Gastrocnemius medialis (tissue), 4 donors: Measurements from ENCODE around the gene CACNA1H. TPM values are rescaled to one million over a fixed set of nuclear protein-coding genes. Genes with fewer than 3 reads are reported as not detected.

Experiments used
- ATAC-seq, 2 donors: fragments of 150-250 bp; one replicate each; pipeline ENCODE4 v1.9.1; 2016
- DNase-seq, 2 donors: peaks; one replicate each; pipeline ENCODE4 v3.0.0-alpha.2; 2019
- H3K27ac ChIP-seq, 4 donors: fragments of 200-600 bp; sonication (generic); 1 replicate in 1 of 4; 2 replicates in 3 of 4; pipeline ENCODE4 v1.5.1; 2016 to 2018; ENCODE audit warnings: mild to moderate bottlenecking in 2 of 4, moderate library complexity in 1 of 4
- H3K27me3 ChIP-seq, 3 donors: fragments of 200-600 bp; sonication (generic) in 2 of 3; 1 replicate in 1 of 3; 2 replicates in 2 of 3; pipeline versions ENCODE4 v1.5.1 to v1.6.0; 2016 to 2019; ENCODE audit warnings: mild to moderate bottlenecking in 1 of 3, moderate library complexity in 1 of 3
- H3K36me3 ChIP-seq, 2 donors: fragments of 200-600 bp; sonication (generic) in 1 of 2; one replicate each; pipeline ENCODE4 v1.5.1; 2017 to 2018
- H3K4me1 ChIP-seq, 2 donors: fragments of 200-600 bp; sonication (generic) in 1 of 2; one replicate each; pipeline ENCODE4 v1.5.1; 2016 to 2017; ENCODE audit warnings: mild to moderate bottlenecking in 2 of 2
- H3K4me3 ChIP-seq, 4 donors: fragments of 200-600 bp; sonication (generic) in 3 of 4; 1 replicate in 1 of 4; 2 replicates in 3 of 4; pipeline ENCODE4 v1.5.1; 2016 to 2019; ENCODE audit warnings: mild to moderate bottlenecking in 2 of 4
- H3K9me3 ChIP-seq, 3 donors: fragments of 200-600 bp; sonication (generic) in 2 of 3; 1 replicate in 1 of 3; 2 replicates in 2 of 3; pipeline ENCODE4 v1.5.1; 2016 to 2019
- CTCF ChIP-seq, 5 experiments: fragments of 450-650 bp in 3 of 5; fragments of 200-600 bp in 2 of 5; sonication (generic) in 2 of 5; IDR thresholded peaks in 4 of 5; conservative IDR thresholded peaks in 1 of 5; 1 replicate in 4 of 5; 2 replicates in 1 of 5; pipeline ENCODE4 v1.5.1; 2016 to 2019; ENCODE audit warnings: antibody characterized with exemption in 5 of 5, mild to moderate bottlenecking in 3 of 5, moderate library complexity in 3 of 5
- POLR2A ChIP-seq, 2 donors: fragments of 450-650 bp; IDR thresholded peaks; one replicate each; pipeline ENCODE4 v1.6.1; 2017; ENCODE audit warnings: antibody characterized with exemption in 2 of 2, mild to moderate bottlenecking in 2 of 2, moderate library complexity in 2 of 2
- in situ Hi-C, 4 donors: fragments of 200-750 bp; cut with MboI; loops; one replicate each; pipeline versions ENCODE4 v1.15.0 to v1.8.0; 2017; ENCODE audit warnings: low sequenced_read_pairs in 4 of 4
- intact Hi-C: fragments of 100-400 bp; cut with DNase I; formaldehyde crosslinking; loops from one replicate; pipeline ENCODE4 v1.15.1; 2023; ENCODE audit warnings: low total_unique reads
- total RNA-seq, 4 donors: library from RNA; depleted of rRNA; stranded (reverse); fragments of >200 nt; gene quantifications; one replicate each; pipeline versions ENCODE4 v1.1.0 to v1.2.3, GENCODE V29; 2016

CACNA1H gene
- total RNA-seq, 4 donors from 2014 or later, result 3.7 to 12.8 (median 4.5) TPM

GRCh38 chr16:1158456-1159324 is 5.8 kb downstream of the CACNA1H start:
- intact Hi-C loops (no loop called here), in situ Hi-C loops (no loop called here)
- Histone ChIP-seq H3K4me1 (peaks cover 4 to 14% of the 10 kb centered on the region in 2 donors), H3K4me3 (peak overlapping the region in 1 of 4 donors; percentile 15), H3K27me3 (peaks cover 56 to 91% (median 86%) of the 10 kb centered on the region in 3 donors), H3K9me3 (no peaks in the 10 kb centered on the region), H3K36me3 (no peaks in the 10 kb centered on the region), H3K27ac (peak overlapping the region; percentile 44 to 77 (median 70))
- DNase-seq, result peak; percentile 23 to 39
- no peak for ATAC-seq
- TF ChIP-seq CTCF (IDR thresholded peaks at IDR 0.05 in 4 of 5, conservative IDR thresholded peaks at IDR 0.05 in 1 of 5) (no peak), POLR2A (IDR thresholded peaks at IDR 0.05) (no peak)

GRCh38 chr16:1159325-1159972 is 6.5 kb downstream of the CACNA1H start:
- ATAC-seq (no peak), DNase-seq (no peak)
- Histone ChIP-seq H3K4me3 (no peak overlapping the region), H3K36me3 (no peaks in the 10 kb centered on the region), H3K4me1 (peaks cover 4 to 14% of the 10 kb centered on the region in 2 donors), H3K27ac (peak overlapping the region; percentile 49 to 77 (median 60)), H3K9me3 (no peaks in the 10 kb centered on the region), H3K27me3 (peaks cover 56 to 89% (median 86%) of the 10 kb centered on the region in 3 donors)
- TF ChIP-seq POLR2A (IDR thresholded peaks at IDR 0.05) (no peak), CTCF (IDR thresholded peaks at IDR 0.05 in 4 of 5, conservative IDR thresholded peaks at IDR 0.05 in 1 of 5) (no peak)
- in situ Hi-C loops (no loop called here), intact Hi-C loops (no loop called here)

GRCh38 chr16:1159973-1160772 is 7.3 kb downstream of the CACNA1H start:
- in situ Hi-C loops (no loop called here), intact Hi-C loops (no loop called here)
- TF ChIP-seq CTCF (IDR thresholded peaks at IDR 0.05 in 4 of 5, conservative IDR thresholded peaks at IDR 0.05 in 1 of 5) (no peak), POLR2A (IDR thresholded peaks at IDR 0.05) (no peak)
- Histone ChIP-seq H3K4me1 (peaks cover 4 to 14% of the 10 kb centered on the region in 2 donors), H3K36me3 (no peaks in the 10 kb centered on the region), H3K27ac (peak overlapping the region; percentile 45 to 77 (median 58)), H3K4me3 (no peak overlapping the region), H3K9me3 (no peaks in the 10 kb centered on the region), H3K27me3 (peaks cover 48 to 89% (median 81%) of the 10 kb centered on the region in 3 donors)
- DNase-seq (peak; percentile 8 to 46), ATAC-seq (peak; percentile 20 to 65)

GRCh38 chr16:1160773-1161348 is 8.0 kb downstream of the CACNA1H start:
- H3K4me3 ChIP-seq, result no peak overlapping the region
- H3K4me1 ChIP-seq, result peaks cover 4 to 14% of the 10 kb centered on the region in 2 donors
- peak overlapping the region in 1 of 4 donors; percentile 49 for H3K27ac ChIP-seq
- in situ Hi-C loops, result no loop called here
- ATAC-seq, result no peak
- no peaks in the 10 kb centered on the region for H3K9me3 ChIP-seq
- no peak for TF ChIP-seq POLR2A (IDR thresholded peaks at IDR 0.05)
- no peak for TF ChIP-seq CTCF (IDR thresholded peaks at IDR 0.05 in 4 of 5, conservative IDR thresholded peaks at IDR 0.05 in 1 of 5)
- intact Hi-C loops, result no loop called here
- H3K27me3 ChIP-seq, result peaks cover 42 to 86% (median 74%) of the 10 kb centered on the region in 3 donors
- H3K36me3 ChIP-seq, result no peaks in the 10 kb centered on the region
- DNase-seq, result no peak
